Type B pancreatic cell (in vitro differentiated cells): ENCODE data around the gene EEFSEC. TPM values are rescaled to one million over a fixed set of nuclear protein-coding genes. Genes with fewer than 3 reads are reported as not detected.

Experiments
- DNase-seq: peaks from one replicate; pipeline ENCODE4 v3.0.0; 2021; ENCODE audit warnings: mixed read lengths; ENCODE audit not compliant: unreplicated experiment; ENCODE audit errors: extremely low spot score
- H3K27ac Mint-ChIP-seq: 2 replicates; pipeline ENCODE4 v1.8.0; 2021; ENCODE audit warnings: mild to moderate bottlenecking, mixed read lengths
- H3K27me3 Mint-ChIP-seq: 2 replicates; pipeline ENCODE4 v1.8.0; 2021; ENCODE audit warnings: mixed read lengths
- H3K36me3 Mint-ChIP-seq: 2 replicates; pipeline ENCODE4 v1.8.0; 2021; ENCODE audit warnings: mixed read lengths
- H3K4me1 Mint-ChIP-seq: one replicate; pipeline ENCODE4 v1.8.0; 2021; ENCODE audit warnings: mixed read lengths; ENCODE audit not compliant: unreplicated experiment
- H3K4me3 Mint-ChIP-seq: 2 replicates; pipeline ENCODE4 v1.8.0; 2021; ENCODE audit warnings: mild to moderate bottlenecking, mixed read lengths
- H3K9me3 Mint-ChIP-seq: 2 replicates; pipeline ENCODE4 v1.8.0; 2021; ENCODE audit warnings: mixed read lengths
- CTCF ChIP-seq: fragments of 200-600 bp; sonication (generic); conservative IDR thresholded peaks from 2 replicates; pipeline ENCODE4 v1.5.0; 2021; ENCODE audit warnings: antibody characterized with exemption, mild to moderate bottlenecking
- total RNA-seq: library from RNA; stranded (reverse); gene quantifications from 2 replicates; pipeline ENCODE4 v1.2.1, GENCODE V29; 2021; ENCODE audit warnings: low replicate concordance

Gene EEFSEC
- total RNA-seq, 1 donor from 2014 or later, result 16.6 TPM

GRCh38 chr3:128317698-128318231 lies 164.5 kb downstream of the EEFSEC start:
- TF ChIP-seq CTCF, result no peak
- peak overlapping the region; percentile 51 for H3K27ac Mint-ChIP-seq
- H3K4me3 Mint-ChIP-seq, result no peak overlapping the region
- no peaks in the 10 kb centered on the region for H3K27me3 Mint-ChIP-seq
- H3K9me3 Mint-ChIP-seq, result no peaks in the 10 kb centered on the region
- peak; percentile 62 for DNase-seq
- peaks cover 27% of the 10 kb centered on the region for H3K4me1 Mint-ChIP-seq
- H3K36me3 Mint-ChIP-seq, result peaks cover 3% of the 10 kb centered on the region

GRCh38 chr3:128318275-128318941 lies 165.1 kb downstream of the EEFSEC start:
- H3K27me3 Mint-ChIP-seq, result no peaks in the 10 kb centered on the region
- peak; percentile 43 for DNase-seq
- H3K27ac Mint-ChIP-seq, result no peak overlapping the region
- peaks cover 3% of the 10 kb centered on the region for H3K36me3 Mint-ChIP-seq
- peaks cover 31% of the 10 kb centered on the region for H3K4me1 Mint-ChIP-seq
- no peak overlapping the region for H3K4me3 Mint-ChIP-seq
- H3K9me3 Mint-ChIP-seq, result no peaks in the 10 kb centered on the region
- TF ChIP-seq CTCF, result no peak

- peaks cover 33% of the 10 kb centered on the region for H3K4me1 Mint-ChIP-seq
- no peak for TF ChIP-seq CTCF
Measured at GRCh38 chr3:128319107-128319506, 165.8 kb downstream of the EEFSEC start.

GRCh38 chr3:128319741-128320141 lies 166.5 kb downstream of the EEFSEC start:
- H3K36me3 Mint-ChIP-seq, result no peaks in the 10 kb centered on the region
- no peaks in the 10 kb centered on the region for H3K9me3 Mint-ChIP-seq
- TF ChIP-seq CTCF, result no peak
- peak; percentile 51 for DNase-seq
- H3K27me3 Mint-ChIP-seq, result no peaks in the 10 kb centered on the region
- H3K27ac Mint-ChIP-seq, result no peak overlapping the region
- H3K4me1 Mint-ChIP-seq, result peaks cover 33% of the 10 kb centered on the region
- no peak overlapping the region for H3K4me3 Mint-ChIP-seq

More at GRCh38 chr3:128319107-128319506, 165.8 kb downstream of the EEFSEC start:
- Mint-ChIP-seq H3K9me3 (no peaks in the 10 kb centered on the region), H3K27ac (peak overlapping the region; percentile 34), H3K4me3 (no peak overlapping the region), H3K36me3 (no peaks in the 10 kb centered on the region), H3K27me3 (no peaks in the 10 kb centered on the region)
- peak; percentile 3 for DNase-seq

- peaks cover 33% of the 10 kb centered on the region for H3K4me1 Mint-ChIP-seq
- no peak for TF ChIP-seq CTCF
- H3K4me3 Mint-ChIP-seq, result no peak overlapping the region
- no peaks in the 10 kb centered on the region for H3K27me3 Mint-ChIP-seq
- H3K27ac Mint-ChIP-seq, result no peak overlapping the region
- H3K9me3 Mint-ChIP-seq, result no peaks in the 10 kb centered on the region
- no peaks in the 10 kb centered on the region for H3K36me3 Mint-ChIP-seq
- peak; percentile 50 for DNase-seq
Measured at GRCh38 chr3:128320551-128321340, 167.5 kb downstream of the EEFSEC start.
